HFFc6 (cell line): ENCODE results near the gene ARHGAP15. TPM values are rescaled to one million over a fixed set of nuclear protein-coding genes. Genes with fewer than 3 reads are reported as not detected.
A peak's percentile ranks its signal among the peaks of the same experiment; 100 is the strongest.

Experiments used
- DNase-seq: peaks from one replicate; pipeline ENCODE4 v3.0.0-alpha.2; 2018
- H3K27ac Mint-ChIP-seq: 2 replicates; pipeline ENCODE4 v1.8.0; 2020; ENCODE audit warnings: mild to moderate bottlenecking, mixed read lengths
- H3K27me3 Mint-ChIP-seq: 2 replicates; pipeline ENCODE4 v1.8.0; 2021; ENCODE audit warnings: mild to moderate bottlenecking, moderate library complexity, mixed read lengths; ENCODE audit not compliant: insufficient read depth
- H3K36me3 Mint-ChIP-seq: 2 replicates; pipeline ENCODE4 v1.8.0; 2021; ENCODE audit warnings: low read depth, mixed read lengths
- H3K4me1 Mint-ChIP-seq: 2 replicates; pipeline ENCODE4 v1.8.0; 2020; ENCODE audit warnings: low read depth, mixed read lengths
- H3K4me3 Mint-ChIP-seq: 2 replicates; pipeline ENCODE4 v1.8.0; 2020; ENCODE audit warnings: mild to moderate bottlenecking, moderate library complexity, mixed read lengths
- H3K9me3 Mint-ChIP-seq: 2 replicates; pipeline ENCODE4 v1.8.0; 2020; ENCODE audit warnings: mild to moderate bottlenecking, mixed read lengths
- total RNA-seq, 6 experiments: library from RNA; stranded (reverse); fragmentation: NEBNext Ultra II Directional; extraction: Animal tissue kit (Norgen Biotek cat#: 25700); gene quantifications; 2 replicates in 1 of 6; 3 replicates in 5 of 6; pipeline ENCODE4 v1.2.3, GENCODE V29; 2021
- TF ChIP-seq, protein P1 (sequence below): fragments of 200-600 bp; sonication (generic); IDR thresholded peaks from 2 replicates; pipeline ENCODE4 v1.5.0; 2021; ENCODE audit warnings: antibody characterized with exemption, mild to moderate bottlenecking

ARHGAP15 gene
- total RNA-seq, 6 experiments from 2014 or later = not detected

DNA sequence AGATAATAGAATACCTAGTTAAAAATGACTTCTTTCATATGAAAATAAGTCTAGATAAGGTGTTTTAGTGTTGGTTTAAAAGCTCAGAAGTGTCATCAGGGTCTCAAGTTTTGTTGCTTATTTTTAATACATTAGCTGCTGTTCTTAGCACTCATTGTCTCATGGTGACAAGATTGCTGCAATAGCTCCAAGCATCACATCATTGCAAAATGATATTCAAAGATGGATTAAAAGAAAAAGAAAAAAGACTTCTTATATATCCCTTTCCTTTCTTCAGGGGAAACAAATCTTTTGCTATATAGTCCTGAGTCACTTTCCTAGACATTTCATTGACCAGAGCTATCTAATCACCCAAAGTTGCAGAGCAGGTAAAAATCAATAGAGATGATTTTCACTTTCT is 386.1 kb downstream of the ARHGAP15 start:
- no peak overlapping the region for H3K4me3 Mint-ChIP-seq
- no peak overlapping the region for H3K27ac Mint-ChIP-seq
- no peaks in the 10 kb centered on the region for H3K36me3 Mint-ChIP-seq
- no peak for DNase-seq
- H3K4me1 Mint-ChIP-seq = peaks cover 12% of the 10 kb centered on the region; the same call in 1 of the 2 replicates
- no peaks in the 10 kb centered on the region for H3K9me3 Mint-ChIP-seq
- TF ChIP-seq, protein P1, sequence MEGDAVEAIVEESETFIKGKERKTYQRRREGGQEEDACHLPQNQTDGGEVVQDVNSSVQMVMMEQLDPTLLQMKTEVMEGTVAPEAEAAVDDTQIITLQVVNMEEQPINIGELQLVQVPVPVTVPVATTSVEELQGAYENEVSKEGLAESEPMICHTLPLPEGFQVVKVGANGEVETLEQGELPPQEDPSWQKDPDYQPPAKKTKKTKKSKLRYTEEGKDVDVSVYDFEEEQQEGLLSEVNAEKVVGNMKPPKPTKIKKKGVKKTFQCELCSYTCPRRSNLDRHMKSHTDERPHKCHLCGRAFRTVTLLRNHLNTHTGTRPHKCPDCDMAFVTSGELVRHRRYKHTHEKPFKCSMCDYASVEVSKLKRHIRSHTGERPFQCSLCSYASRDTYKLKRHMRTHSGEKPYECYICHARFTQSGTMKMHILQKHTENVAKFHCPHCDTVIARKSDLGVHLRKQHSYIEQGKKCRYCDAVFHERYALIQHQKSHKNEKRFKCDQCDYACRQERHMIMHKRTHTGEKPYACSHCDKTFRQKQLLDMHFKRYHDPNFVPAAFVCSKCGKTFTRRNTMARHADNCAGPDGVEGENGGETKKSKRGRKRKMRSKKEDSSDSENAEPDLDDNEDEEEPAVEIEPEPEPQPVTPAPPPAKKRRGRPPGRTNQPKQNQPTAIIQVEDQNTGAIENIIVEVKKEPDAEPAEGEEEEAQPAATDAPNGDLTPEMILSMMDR = no peak
- no peaks in the 10 kb centered on the region for H3K27me3 Mint-ChIP-seq

DNA sequence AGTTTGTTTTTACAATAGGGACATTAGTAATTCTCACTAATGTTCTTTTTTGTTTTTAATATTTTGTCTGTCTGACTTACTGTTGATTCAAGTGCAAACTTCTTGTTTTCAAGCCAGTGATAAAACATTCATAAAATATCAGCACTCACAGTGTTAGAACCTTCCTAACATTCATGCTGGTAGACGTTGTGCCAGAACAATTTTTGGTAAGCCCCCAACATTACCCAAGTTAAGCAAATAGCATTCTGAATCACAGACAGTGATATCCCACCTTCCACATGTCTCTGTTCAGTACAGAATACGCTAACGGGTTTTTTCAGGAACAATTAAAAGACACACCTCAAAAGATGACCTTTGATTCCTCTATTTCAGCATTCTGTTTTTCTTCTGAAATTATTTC is 390.3 kb downstream of the ARHGAP15 start:
- Mint-ChIP-seq H3K36me3 (no peaks in the 10 kb centered on the region), H3K4me3 (no peak overlapping the region), H3K27me3 (no peaks in the 10 kb centered on the region), H3K27ac (no peak overlapping the region), H3K9me3 (no peaks in the 10 kb centered on the region), H3K4me1 (peaks cover 27% of the 10 kb centered on the region)
- no peak for DNase-seq
- TF ChIP-seq, protein P1 = no peak

DNA sequence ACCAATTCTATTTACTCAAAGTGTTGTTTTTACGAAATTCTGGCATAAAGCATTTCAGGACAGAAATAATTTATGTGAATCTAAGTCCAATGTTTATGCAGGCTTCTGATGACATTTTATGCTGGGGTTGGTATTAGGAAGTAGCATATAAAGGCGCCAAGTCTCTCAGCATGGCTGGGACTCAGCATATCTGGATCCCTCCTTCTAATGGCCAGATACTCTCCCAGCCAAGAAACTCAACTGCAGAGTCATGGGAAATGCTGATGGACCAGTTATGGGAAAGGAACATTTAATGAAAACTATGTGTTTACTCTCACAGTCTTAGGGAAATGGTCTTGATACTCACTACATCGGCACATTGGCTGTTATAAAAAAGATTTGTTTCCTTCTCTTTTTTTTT is 392.2 kb downstream of the ARHGAP15 start:
- Mint-ChIP-seq H3K4me1 (peaks cover 46% of the 10 kb centered on the region), H3K36me3 (no peaks in the 10 kb centered on the region), H3K4me3 (no peak overlapping the region), H3K9me3 (no peaks in the 10 kb centered on the region), H3K27ac (no peak overlapping the region), H3K27me3 (no peaks in the 10 kb centered on the region)
- TF ChIP-seq, protein P1 = no peak
- no peak for DNase-seq

- no peak for DNase-seq
- H3K9me3 Mint-ChIP-seq = no peaks in the 10 kb centered on the region
- no peak overlapping the region for H3K4me3 Mint-ChIP-seq
- no peak overlapping the region; the same call in 1 of the 2 replicates for H3K27ac Mint-ChIP-seq
- H3K4me1 Mint-ChIP-seq = peaks cover 48% of the 10 kb centered on the region
- no peaks in the 10 kb centered on the region for H3K36me3 Mint-ChIP-seq
- TF ChIP-seq, protein P1 = no peak
- H3K27me3 Mint-ChIP-seq = no peaks in the 10 kb centered on the region
Observed at GRCh38 chr2:143522699-143523098, 393.5 kb downstream of the ARHGAP15 start.

GRCh38 chr2:143524119-143524553 is 394.9 kb downstream of the ARHGAP15 start:
- H3K9me3 Mint-ChIP-seq = no peaks in the 10 kb centered on the region
- peak overlapping the region; percentile 73 for H3K4me3 Mint-ChIP-seq
- H3K36me3 Mint-ChIP-seq = no peaks in the 10 kb centered on the region
- H3K27me3 Mint-ChIP-seq = no peaks in the 10 kb centered on the region
- peak overlapping the region; percentile 86 for H3K27ac Mint-ChIP-seq
- TF ChIP-seq, protein P1 = no peak
- peak; percentile 77 for DNase-seq
- H3K4me1 Mint-ChIP-seq = peaks cover 60% of the 10 kb centered on the region
